GM18951 (cell line): ENCODE results near the gene ING3.
"Not testable (repeated sequence)": the region's sequence is repeated elsewhere in the genome, so short reads cannot be mapped to it uniquely, and the experiment has no call there.

Experiments
- POLR2A ChIP-seq: IDR thresholded peaks from 4 replicates; pipeline ENCODE4 v1.6.1; 2011; ENCODE audit warnings: mild to moderate bottlenecking; ENCODE audit not compliant: insufficient read length, insufficient read depth; ENCODE audit errors: extremely low read depth
- in situ Hi-C: fragments of 300-500 bp; cut with MboI; formaldehyde crosslinking; loops from one replicate; pipeline ENCODE4 v1.12.0; 2022; ENCODE audit warnings: low sequenced_read_pairs, mixed read lengths, inconsistent platforms; ENCODE audit not compliant: unreplicated experiment

Gene ING3

GRCh38 chr7:120964088-120964487 lies 13.5 kb downstream of the ING3 start:
- no peak for TF ChIP-seq POLR2A
- in situ Hi-C loops = no loop called here

GRCh38 chr7:120966961-120967360 lies 16.4 kb downstream of the ING3 start:
- in situ Hi-C loops = no loop called here
- no peak for TF ChIP-seq POLR2A

GRCh38 chr7:120973849-120974248 lies 23.3 kb downstream of the ING3 start:
- in situ Hi-C loops = no loop called here
- no peak for TF ChIP-seq POLR2A

- in situ Hi-C loops = no loop called here
- no peak for TF ChIP-seq POLR2A
These were observed 29.4 kb downstream of the ING3 start for GRCh38 chr7:120979765-120980499.

- TF ChIP-seq POLR2A = no peak
- in situ Hi-C loops = no loop called here
These were observed 30.5 kb downstream of the ING3 start for GRCh38 chr7:120981117-120981516.

- in situ Hi-C loops = no loop called here
- TF ChIP-seq POLR2A = no peak
These were observed 31.5 kb downstream of the ING3 start for GRCh38 chr7:120981888-120982615.

GRCh38 chr7:120983592-120983991 lies 33.0 kb downstream of the ING3 start:
- in situ Hi-C loops = not testable (repeated sequence)

- no peak for TF ChIP-seq POLR2A
- in situ Hi-C loops = no loop called here
These were observed 33.8 kb downstream of the ING3 start for GRCh38 chr7:120984406-120984805.

- in situ Hi-C loops = no loop called here
These were observed 34.7 kb downstream of the ING3 start for GRCh38 chr7:120985130-120985758.

GRCh38 chr7:120985839-120986238 lies 35.3 kb downstream of the ING3 start:
- TF ChIP-seq POLR2A = no peak
- in situ Hi-C loops = no loop called here

More at GRCh38 chr7:120985130-120985758, 34.7 kb downstream of the ING3 start:
- TF ChIP-seq POLR2A = no peak

GRCh38 chr7:120986650-120987049 lies 36.1 kb downstream of the ING3 start:
- in situ Hi-C loops = no loop called here
- TF ChIP-seq POLR2A = no peak

GRCh38 chr7:120987280-120987679 lies 36.7 kb downstream of the ING3 start:
- TF ChIP-seq POLR2A = no peak
- in situ Hi-C loops = no loop called here

GRCh38 chr7:120987683-120988590 lies 37.4 kb downstream of the ING3 start:
- no peak for TF ChIP-seq POLR2A
- in situ Hi-C loops = no loop called here
